Measurements from ENCODE around the gene IL36A.

Gene IL36A

GRCh38 chr2:113005030-113005509 lies at the start of gene IL36A:
Gene IL36A, plus strand, starts transcription at chr2:113005459. Its CDS starts 413 bp downstream, at chr2:113005872.
- TF ChIP-seq, protein P1, sequence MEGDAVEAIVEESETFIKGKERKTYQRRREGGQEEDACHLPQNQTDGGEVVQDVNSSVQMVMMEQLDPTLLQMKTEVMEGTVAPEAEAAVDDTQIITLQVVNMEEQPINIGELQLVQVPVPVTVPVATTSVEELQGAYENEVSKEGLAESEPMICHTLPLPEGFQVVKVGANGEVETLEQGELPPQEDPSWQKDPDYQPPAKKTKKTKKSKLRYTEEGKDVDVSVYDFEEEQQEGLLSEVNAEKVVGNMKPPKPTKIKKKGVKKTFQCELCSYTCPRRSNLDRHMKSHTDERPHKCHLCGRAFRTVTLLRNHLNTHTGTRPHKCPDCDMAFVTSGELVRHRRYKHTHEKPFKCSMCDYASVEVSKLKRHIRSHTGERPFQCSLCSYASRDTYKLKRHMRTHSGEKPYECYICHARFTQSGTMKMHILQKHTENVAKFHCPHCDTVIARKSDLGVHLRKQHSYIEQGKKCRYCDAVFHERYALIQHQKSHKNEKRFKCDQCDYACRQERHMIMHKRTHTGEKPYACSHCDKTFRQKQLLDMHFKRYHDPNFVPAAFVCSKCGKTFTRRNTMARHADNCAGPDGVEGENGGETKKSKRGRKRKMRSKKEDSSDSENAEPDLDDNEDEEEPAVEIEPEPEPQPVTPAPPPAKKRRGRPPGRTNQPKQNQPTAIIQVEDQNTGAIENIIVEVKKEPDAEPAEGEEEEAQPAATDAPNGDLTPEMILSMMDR (IDR thresholded peaks at IDR 0.05; ENCODE audit: control insufficient read depth, extremely low read depth, insufficient read depth): no peak
- DNase-seq (ENCODE audit: low read depth): no peak

GRCh38 chr2:112957511-112957910 lies 47.7 kb upstream of the IL36A start:
- TF ChIP-seq, protein P1 (IDR thresholded peaks at IDR 0.05; ENCODE audit: control insufficient read depth, extremely low read depth, insufficient read depth): no peak
- no peak for DNase-seq (ENCODE audit: low read depth)

More at GRCh38 chr2:113005030-113005509, at the start of gene IL36A:
- H3K4me3 ChIP-seq (ENCODE audit: low read depth, low read length): no peak within 1 kb of the TSS

GRCh38 chr2:112958428-112959108 lies 46.7 kb upstream of the IL36A start:
- peak; percentile 52 for DNase-seq (ENCODE audit: low read depth)
- TF ChIP-seq, protein P1 (IDR thresholded peaks at IDR 0.05; ENCODE audit: control insufficient read depth, extremely low read depth, insufficient read depth): peak; percentile 74
- no peak overlapping the region for H3K4me3 ChIP-seq (ENCODE audit: low read depth, low read length)

More at GRCh38 chr2:112957511-112957910, 47.7 kb upstream of the IL36A start:
- H3K4me3 ChIP-seq (ENCODE audit: low read depth, low read length): no peak overlapping the region

- TF ChIP-seq, protein P1 (IDR thresholded peaks at IDR 0.05; ENCODE audit: control insufficient read depth, extremely low read depth, insufficient read depth): peak; percentile 35
- H3K4me3 ChIP-seq (ENCODE audit: low read depth, low read length): no peak overlapping the region
- DNase-seq (ENCODE audit: low read depth): no peak
Observed at GRCh38 chr2:112959109-112959812, 46.0 kb upstream of the IL36A start.

DNA sequence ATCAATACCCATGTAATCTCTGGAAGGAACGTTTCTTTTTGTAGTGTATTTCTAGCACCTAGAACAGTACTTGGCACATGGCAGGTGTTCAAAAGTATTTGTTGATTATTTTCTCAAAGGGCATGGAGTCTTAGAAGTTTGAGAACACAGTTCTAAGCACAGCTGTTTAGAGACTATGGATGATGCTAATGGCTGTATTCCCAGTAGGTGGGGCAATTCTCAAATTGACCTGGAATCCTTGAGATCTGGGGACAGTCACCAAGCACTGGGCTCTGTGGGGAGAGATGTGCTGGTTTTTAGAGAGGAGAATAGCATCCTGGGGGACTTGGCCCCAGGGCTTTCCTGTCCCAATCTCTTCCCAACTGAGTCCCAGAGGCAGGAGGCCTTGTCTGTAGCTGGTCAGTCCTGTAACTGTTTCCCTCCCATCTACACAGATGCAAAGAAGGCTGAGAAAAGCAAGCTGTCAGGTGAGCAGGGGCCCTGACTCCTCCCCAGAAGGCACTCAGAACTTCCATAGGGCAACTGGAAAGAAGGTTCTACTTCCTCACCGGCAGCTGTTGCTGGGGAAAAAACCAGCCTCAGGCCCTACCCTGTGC lies 44.9 kb upstream of the IL36A start:
- TF ChIP-seq, protein P1 (IDR thresholded peaks at IDR 0.05; ENCODE audit: control insufficient read depth, extremely low read depth, insufficient read depth): peak; percentile 9; the same call in 1 of the 2 replicates
- no peak for DNase-seq (ENCODE audit: low read depth)
- no peak overlapping the region for H3K4me3 ChIP-seq (ENCODE audit: low read depth, low read length)

GRCh38 chr2:112962308-112963175 lies 42.7 kb upstream of the IL36A start:
- no peak for DNase-seq (ENCODE audit: low read depth)
- no peak overlapping the region for H3K4me3 ChIP-seq (ENCODE audit: low read depth, low read length)
- TF ChIP-seq, protein P1 (IDR thresholded peaks at IDR 0.05; ENCODE audit: control insufficient read depth, extremely low read depth, insufficient read depth): no peak

Measured in LNCaP clone FGC (cell line).